ENCODE data around the gene ERCC2.

- TF ChIP-seq EZH2 (IDR thresholded peaks at IDR 0.05; ENCODE audit: low read depth, unreplicated experiment), result no peak
- TF ChIP-seq, protein P1, sequence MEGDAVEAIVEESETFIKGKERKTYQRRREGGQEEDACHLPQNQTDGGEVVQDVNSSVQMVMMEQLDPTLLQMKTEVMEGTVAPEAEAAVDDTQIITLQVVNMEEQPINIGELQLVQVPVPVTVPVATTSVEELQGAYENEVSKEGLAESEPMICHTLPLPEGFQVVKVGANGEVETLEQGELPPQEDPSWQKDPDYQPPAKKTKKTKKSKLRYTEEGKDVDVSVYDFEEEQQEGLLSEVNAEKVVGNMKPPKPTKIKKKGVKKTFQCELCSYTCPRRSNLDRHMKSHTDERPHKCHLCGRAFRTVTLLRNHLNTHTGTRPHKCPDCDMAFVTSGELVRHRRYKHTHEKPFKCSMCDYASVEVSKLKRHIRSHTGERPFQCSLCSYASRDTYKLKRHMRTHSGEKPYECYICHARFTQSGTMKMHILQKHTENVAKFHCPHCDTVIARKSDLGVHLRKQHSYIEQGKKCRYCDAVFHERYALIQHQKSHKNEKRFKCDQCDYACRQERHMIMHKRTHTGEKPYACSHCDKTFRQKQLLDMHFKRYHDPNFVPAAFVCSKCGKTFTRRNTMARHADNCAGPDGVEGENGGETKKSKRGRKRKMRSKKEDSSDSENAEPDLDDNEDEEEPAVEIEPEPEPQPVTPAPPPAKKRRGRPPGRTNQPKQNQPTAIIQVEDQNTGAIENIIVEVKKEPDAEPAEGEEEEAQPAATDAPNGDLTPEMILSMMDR (conservative IDR thresholded peaks at IDR 0.05; ENCODE audit: low read depth in 2 of 2), result no peak
- no peak for TF ChIP-seq EZH2phosphoT487 (IDR thresholded peaks at IDR 0.05; ENCODE audit: unreplicated experiment)
These were observed 5.7 kb downstream of the ERCC2 start for GRCh38 chr19:45364696-45365095.

All from GM23338 (cell line).